Kidney (tissue), 14 donors: ENCODE measurements around the gene MMP14. TPM values are rescaled to one million over a fixed set of nuclear protein-coding genes. Genes with fewer than 3 reads are reported as not detected.
"Not testable (repeated sequence)": the region's sequence is repeated elsewhere in the genome, so short reads cannot be mapped to it uniquely, and the experiment has no call there.

Experiments used
- DNase-seq, 5 donors: peaks; one replicate each; pipeline ENCODE4 v3.0.0-alpha.2; 2013 to 2020
- FAIRE-seq: peaks from 2 replicates; lab custom pipeline; 2012; peaks lifted over from hg19 to GRCh38; lab: Jason Lieb, UNC
- H3K27ac ChIP-seq, 2 donors: one replicate each; pipeline ENCODE4 v1.7.0; 2013; ENCODE audit warnings: low read depth in 2 of 2, low read length in 2 of 2, inconsistent platforms in 1 of 2
- H3K27me3 ChIP-seq: one replicate; pipeline ENCODE4 v1.7.1; 2013; ENCODE audit warnings: low read length, inconsistent platforms; ENCODE audit not compliant: control insufficient read depth, insufficient read depth
- H3K36me3 ChIP-seq, 3 donors: one replicate each; pipeline versions ENCODE4 v1.7.0 to v1.7.1; 2013; ENCODE audit warnings: low read length in 3 of 3, control low read depth in 1 of 3, inconsistent platforms in 1 of 3; ENCODE audit not compliant: insufficient read depth in 3 of 3, control insufficient read depth in 2 of 3
- H3K4me1 ChIP-seq, 3 donors: one replicate each; pipeline versions ENCODE4 v1.7.0 to v1.7.1; 2013; ENCODE audit warnings: low read length in 3 of 3, inconsistent platforms in 1 of 3, low read depth in 1 of 3; ENCODE audit not compliant: control insufficient read depth in 2 of 3, insufficient read depth in 2 of 3
- H3K4me3 ChIP-seq, 3 donors: one replicate each; pipeline versions ENCODE4 v1.7.0 to v1.8.1; 2013; ENCODE audit warnings: low read length in 3 of 3, control low read depth in 1 of 3, inconsistent platforms in 1 of 3
- H3K9ac ChIP-seq, 3 donors: one replicate each; pipeline versions ENCODE4 v1.7.0 to v1.7.1; 2013; ENCODE audit warnings: low read length in 3 of 3, control low read depth in 1 of 3, inconsistent platforms in 1 of 3
- H3K9me3 ChIP-seq, 3 donors: one replicate each; pipeline versions ENCODE4 v1.7.0 to v1.7.1; 2013; ENCODE audit warnings: low read length in 3 of 3, control low read depth in 1 of 3, inconsistent platforms in 1 of 3; ENCODE audit not compliant: control insufficient read depth in 2 of 3, insufficient read depth in 1 of 3
- CTCF ChIP-seq: IDR thresholded peaks from 3 replicates; pipeline ENCODE4 v1.5.1; 2012; ENCODE audit warnings: mild to moderate bottlenecking, moderate library complexity, borderline replicate concordance; ENCODE audit not compliant: insufficient read depth; ENCODE audit errors: extremely low read depth
- intact Hi-C: fragments of 100-400 bp; cut with DNase I; formaldehyde crosslinking; loops from one replicate; pipeline ENCODE4 v1.11.1; 2022
- polyA plus RNA-seq: library from polyadenylated mRNA; stranded (reverse); fragments of 350-450 nt; fragmentation: Illumina TruSeq; extraction: RNeasy Lipid Tissue Mini Kit (QIAGEN cat#74804); gene quantifications from one replicate; pipeline ENCODE4 v1.2.3, GENCODE V29; 2014; ENCODE audit warnings: low read depth, low replicate concordance; ENCODE audit not compliant: insufficient read depth
- total RNA-seq: library from RNA; stranded (reverse); fragmentation: NEBNext Ultra II Directional; extraction: Animal tissue kit (Norgen Biotek cat#: 25700); gene quantifications from one replicate; pipeline ENCODE4 v1.2.1, GENCODE V29; 2021
- donor health status: control.
- donor health status: control.
- donor health status: control.
- donor health status: control.
- donor health status: control.
- donor health status: DM: yes; HTN: yes; CAD: no.
- donor health status: Normal renal cell carcinoma (clear cell type).

The MMP14 gene
- total and polyA plus RNA-seq, 2 donors from 2014 or later = 30.1 to 108 TPM

DNA sequence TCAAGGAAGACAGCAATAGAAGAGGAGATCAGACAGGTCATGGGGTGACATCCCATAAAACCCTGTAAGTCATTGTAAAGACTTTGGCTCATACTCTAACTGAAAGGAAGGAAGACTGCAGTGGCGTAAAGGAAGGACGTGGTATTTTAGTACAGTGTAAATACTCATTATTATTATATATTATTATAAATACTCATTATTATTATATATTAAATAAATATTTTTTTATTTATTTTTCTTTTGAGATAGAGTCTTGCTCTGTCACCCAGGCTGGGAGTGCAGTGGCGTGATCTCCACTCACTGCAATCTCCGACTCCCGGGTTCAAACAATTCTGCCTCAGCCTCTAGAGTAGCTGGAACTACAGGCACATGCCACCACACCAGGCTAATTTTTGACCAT lies 20.0 kb downstream of the MMP14 start:
- Histone ChIP-seq H3K4me1 (peaks cover 0 to 8% (median 0%) of the 10 kb centered on the region in 3 donors), H3K9ac (no peak overlapping the region), H3K27me3 (no peaks in the 10 kb centered on the region), H3K9me3 (no peaks in the 10 kb centered on the region), H3K27ac (no peak overlapping the region), H3K36me3 (no peaks in the 10 kb centered on the region), H3K4me3 (no peak overlapping the region)
- no peak for FAIRE-seq
- intact Hi-C loops = loop anchor here (10.0 kb wide), 1 partner anchor 282 kb away; no protein-coding TSS in a partner anchor
- DNase-seq = no peak
- no peak for TF ChIP-seq CTCF

DNA sequence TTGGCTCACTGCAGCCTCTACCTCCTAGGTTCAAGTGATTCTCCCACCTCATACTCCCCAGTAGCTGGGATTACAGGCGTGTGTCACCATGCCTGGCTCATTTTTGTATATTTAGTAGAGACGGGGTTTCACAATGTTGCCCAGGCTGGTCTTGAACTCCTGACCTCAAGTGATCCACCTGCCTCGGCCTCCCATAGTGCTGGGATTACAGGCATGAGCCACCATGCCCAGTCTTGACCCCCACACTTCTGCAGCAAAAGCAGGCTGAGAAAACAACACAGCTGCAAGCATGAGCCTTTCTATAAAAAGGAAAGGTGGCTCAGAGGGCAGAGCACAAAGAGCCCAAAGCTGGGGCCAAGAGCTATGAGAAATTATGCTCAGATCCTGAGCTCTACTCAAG lies 24.0 kb downstream of the MMP14 start:
- FAIRE-seq, H3K9ac ChIP-seq, DNase-seq, H3K9me3 ChIP-seq, H3K36me3 ChIP-seq, H3K4me1 ChIP-seq, H3K4me3 ChIP-seq, H3K27ac ChIP-seq, H3K27me3 ChIP-seq, intact Hi-C loops: not testable (repeated sequence)

GRCh38 chr14:22861651-22862050 lies 25.3 kb downstream of the MMP14 start:
- Histone ChIP-seq H3K4me1 (no peaks in the 10 kb centered on the region), H3K27ac (no peak overlapping the region), H3K9ac (no peak overlapping the region), H3K4me3 (no peak overlapping the region), H3K9me3 (no peaks in the 10 kb centered on the region), H3K36me3 (no peaks in the 10 kb centered on the region), H3K27me3 (no peaks in the 10 kb centered on the region)
- FAIRE-seq (no peak), DNase-seq (no peak)
- intact Hi-C loops = no loop called here
- no peak for TF ChIP-seq CTCF

GRCh38 chr14:22864979-22865378 lies 28.6 kb downstream of the MMP14 start:
- TF ChIP-seq CTCF = no peak
- DNase-seq (no peak), FAIRE-seq (no peak)
- Histone ChIP-seq H3K27me3 (no peaks in the 10 kb centered on the region), H3K36me3 (no peaks in the 10 kb centered on the region), H3K9ac (no peak overlapping the region), H3K4me3 (no peak overlapping the region), H3K27ac (no peak overlapping the region), H3K4me1 (no peaks in the 10 kb centered on the region), H3K9me3 (no peaks in the 10 kb centered on the region)
- intact Hi-C loops = no loop called here
